HG02970 (cell line): ENCODE results near the gene PPP2R3B.
"Not testable (repeated sequence)": the region's sequence is repeated elsewhere in the genome, so short reads cannot be mapped to it uniquely, and the experiment has no call there.

Experiments used
- ATAC-seq: cut with Tn5 transposase; IDR thresholded peaks from one replicate; pipeline ENCODE4 v1.9.1; 2021; ENCODE audit warnings: mild to moderate bottlenecking, moderate library complexity, moderate number of reproducible peaks; ENCODE audit not compliant: unreplicated experiment, low FRiP score

PPP2R3B gene

GRCh38 chrX:356385-357034 lies 30.2 kb downstream of the PPP2R3B start:
- ATAC-seq: no peak

GRCh38 chrX:355329-356050 lies 31.2 kb downstream of the PPP2R3B start:
- ATAC-seq: no peak

GRCh38 chrX:353566-354535 lies 32.9 kb downstream of the PPP2R3B start:
- no peak for ATAC-seq

DNA sequence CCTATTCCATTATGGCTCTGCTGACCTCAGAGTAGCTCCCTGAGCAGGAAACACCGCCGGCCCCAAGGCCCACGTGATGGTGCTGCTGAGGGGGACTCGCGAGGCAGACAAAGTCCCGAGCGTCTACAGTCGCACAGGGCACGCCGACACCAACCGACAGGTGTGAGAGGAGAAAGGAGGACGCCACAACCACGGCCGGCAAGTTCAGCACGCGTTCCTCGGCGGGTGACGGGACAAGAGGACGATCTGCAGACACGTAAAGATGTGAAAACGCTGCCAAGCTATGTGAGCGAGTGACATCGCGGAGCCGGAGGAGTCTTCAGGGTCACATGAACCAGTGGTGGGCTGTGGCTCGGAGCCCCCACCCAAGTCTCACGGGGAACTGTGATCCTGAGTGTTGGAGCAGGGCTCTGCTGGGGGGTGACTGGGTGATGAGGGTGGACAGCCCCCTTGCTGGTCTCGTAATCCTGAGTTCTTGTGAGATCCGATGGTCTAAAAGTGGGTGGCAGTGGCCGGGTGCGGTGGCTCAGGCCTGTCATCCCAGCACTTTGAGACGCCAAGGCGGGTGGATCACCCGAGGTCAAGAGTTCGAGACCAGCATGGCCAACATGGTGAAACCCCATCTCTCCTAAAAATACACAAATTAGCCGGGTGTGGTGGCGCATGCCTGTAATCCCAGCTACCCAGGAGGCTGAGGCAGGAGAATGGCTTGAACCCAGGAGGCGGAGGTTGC lies 34.0 kb downstream of the PPP2R3B start:
- no peak for ATAC-seq

DNA sequence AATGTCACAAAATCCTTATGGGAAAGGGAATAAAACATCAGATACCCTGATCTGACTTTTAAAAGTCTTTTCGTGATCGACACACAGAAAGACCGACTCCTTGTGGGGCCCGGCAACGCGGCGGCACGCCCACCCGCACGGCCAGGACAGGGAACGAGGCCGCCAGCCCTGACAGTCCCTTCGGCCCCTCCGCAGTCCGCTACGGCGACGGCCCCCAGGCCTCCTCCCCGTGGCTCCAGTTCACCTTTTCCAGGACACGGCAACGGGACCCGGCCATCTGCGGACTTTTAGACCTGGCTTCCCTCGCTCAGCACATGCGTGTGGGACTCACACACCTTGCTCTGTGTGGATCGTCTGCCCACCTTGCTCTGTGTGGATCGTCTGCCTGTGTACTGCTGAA lies 34.5 kb downstream of the PPP2R3B start:
- no peak for ATAC-seq

DNA sequence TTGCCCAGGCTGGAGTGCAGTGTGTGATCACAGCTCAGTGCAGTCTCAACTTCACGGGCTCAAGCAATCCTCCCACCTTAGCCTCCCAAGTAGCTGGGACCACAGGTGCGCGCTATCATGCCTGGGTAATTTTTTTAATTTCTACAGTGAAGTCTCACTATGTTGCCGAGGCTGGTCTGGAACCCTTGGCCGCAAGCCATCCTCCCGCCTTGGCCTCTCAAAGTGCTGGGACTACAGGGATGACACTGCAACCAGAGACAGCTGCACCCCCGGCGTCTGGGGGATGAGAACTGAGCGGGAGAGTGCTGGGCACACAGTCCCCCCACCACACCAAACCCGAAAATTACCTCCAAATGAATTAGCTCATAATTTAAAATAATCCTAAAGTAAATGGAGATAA lies 35.0 kb downstream of the PPP2R3B start:
- ATAC-seq: no peak

- ATAC-seq: not testable (repeated sequence)
Observed at GRCh38 chrX:351324-351641, 35.4 kb downstream of the PPP2R3B start.

GRCh38 chrX:350534-351323 lies 36.0 kb downstream of the PPP2R3B start:
- ATAC-seq: no peak

DNA sequence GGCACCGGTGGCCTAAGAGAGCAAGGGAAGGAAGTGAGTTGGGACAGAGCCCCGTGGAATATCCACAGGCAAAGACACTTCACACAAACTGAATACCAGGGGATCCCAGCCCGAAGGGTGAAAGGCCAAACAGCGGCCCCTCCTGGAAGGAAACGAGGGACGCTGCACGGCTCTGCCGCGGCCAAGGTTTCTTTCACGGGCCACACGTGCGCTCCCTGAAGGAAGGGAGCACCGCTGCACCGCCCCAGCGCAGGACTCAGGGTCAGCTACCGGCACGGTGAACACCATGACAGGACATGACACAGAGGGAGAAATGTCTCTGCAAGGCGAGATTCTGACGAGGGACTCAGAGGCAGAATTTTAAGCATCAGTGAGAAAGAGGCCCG lies 36.6 kb downstream of the PPP2R3B start:
- ATAC-seq: no peak

- ATAC-seq: no peak
Observed at GRCh38 chrX:349702-350101, 37.0 kb downstream of the PPP2R3B start.

DNA sequence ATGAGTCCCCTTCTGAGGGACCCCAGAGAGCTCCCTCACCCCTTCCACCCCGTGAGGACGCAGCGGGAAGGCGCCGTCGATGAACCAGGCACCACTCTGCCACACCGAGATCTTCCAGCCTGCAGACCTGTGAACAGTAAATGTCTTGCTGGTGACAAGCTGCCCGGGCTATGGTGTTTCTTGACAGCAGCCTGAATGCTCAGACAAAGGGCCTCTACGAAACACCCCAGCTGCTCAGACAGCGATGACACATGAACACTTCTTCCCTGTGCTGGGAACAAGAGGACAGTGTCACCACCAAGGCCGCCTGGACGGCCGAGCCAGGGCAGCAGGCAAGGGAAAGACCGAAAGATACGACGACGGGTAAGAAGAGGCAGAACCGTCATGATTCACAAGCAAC lies 37.5 kb downstream of the PPP2R3B start:
- no peak for ATAC-seq

DNA sequence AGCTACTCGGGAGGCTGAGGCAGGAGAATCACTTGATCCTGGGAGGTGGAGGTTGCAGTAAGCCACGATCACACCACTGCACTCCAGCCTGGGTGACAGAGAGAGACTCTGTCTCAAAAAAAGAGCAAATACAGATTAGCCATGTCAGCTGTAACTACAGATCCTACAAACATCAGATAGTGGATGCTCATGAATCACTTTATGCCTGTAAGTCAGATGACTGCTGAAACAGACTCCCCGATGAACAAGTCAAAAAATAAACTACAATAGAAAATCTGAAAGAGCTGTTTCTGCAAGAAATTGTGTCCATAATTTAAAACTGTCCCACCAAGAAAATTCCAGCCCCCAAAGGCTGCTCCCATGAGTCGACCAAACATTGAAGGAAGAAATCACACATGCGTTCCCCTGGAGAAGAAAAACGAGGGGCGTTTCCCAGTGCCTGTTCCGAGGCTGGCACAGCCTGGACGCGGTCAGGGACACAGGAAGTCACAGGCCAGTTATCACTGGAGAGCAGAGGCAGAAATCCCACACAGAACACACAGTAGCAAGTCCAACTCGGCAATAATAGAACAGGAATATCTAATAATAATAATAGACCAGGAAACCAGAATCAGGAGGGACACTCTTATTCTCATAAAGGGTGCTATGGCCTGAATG lies 38.1 kb downstream of the PPP2R3B start:
- no peak for ATAC-seq

- ATAC-seq: no peak
Observed at GRCh38 chrX:347351-348117, 39.2 kb downstream of the PPP2R3B start.

- no peak for ATAC-seq
Observed at GRCh38 chrX:346034-346813, 40.5 kb downstream of the PPP2R3B start.

GRCh38 chrX:345020-345925 lies 41.4 kb downstream of the PPP2R3B start:
- ATAC-seq: no peak

DNA sequence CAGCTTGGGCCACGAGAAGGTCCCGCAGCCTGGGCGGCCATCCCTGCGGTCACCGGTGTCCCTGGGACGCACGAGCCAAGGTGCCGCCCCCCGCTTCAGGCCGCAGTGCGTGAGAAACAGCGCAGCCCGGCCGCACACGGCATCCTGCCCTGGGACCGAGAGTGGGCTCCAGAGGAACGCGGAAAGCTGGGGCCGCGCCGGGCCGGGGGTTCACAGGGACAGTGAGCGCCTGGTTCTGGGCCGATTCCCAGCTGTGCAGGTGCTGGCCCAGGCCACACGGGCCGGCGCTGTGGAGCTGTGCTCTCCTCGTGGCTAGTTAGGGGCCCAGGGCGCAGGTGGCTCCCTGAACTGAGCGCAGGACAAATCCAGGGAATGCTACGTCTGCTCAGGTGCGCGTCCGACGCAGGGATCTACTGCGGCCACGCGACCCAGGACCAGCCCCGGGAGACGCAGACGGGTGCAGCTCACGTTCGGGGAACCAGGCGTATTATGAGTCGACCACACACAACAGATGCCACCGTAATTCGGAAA lies 42.3 kb downstream of the PPP2R3B start:
- no peak for ATAC-seq
